CD14-positive monocyte (primary cell): ENCODE measurements around the gene TLCD4. TPM values are rescaled to one million over a fixed set of nuclear protein-coding genes. Genes with fewer than 3 reads are reported as not detected.
"Not testable (repeated sequence)": the region's sequence is repeated elsewhere in the genome, so short reads cannot be mapped to it uniquely, and the experiment has no call there.

Experiments
- DNase-seq, 3 donors: peaks; one replicate each; pipeline ENCODE4 v3.0.0-alpha.2; 2011 to 2022
- H2AFZ ChIP-seq: 2 replicates; pipeline ENCODE4 v1.6.0; 2012; ENCODE audit warnings: mild to moderate bottlenecking, low read depth, low read length, inconsistent platforms; ENCODE audit not compliant: insufficient read depth, poor library complexity, severe bottlenecking
- H3K27ac ChIP-seq, 2 donors: 1 replicate in 1 of 2; 2 replicates in 1 of 2; pipeline ENCODE4 v1.5.1; 2012 to 2013; ENCODE audit warnings: low read length in 2 of 2, control low read depth in 1 of 2, inconsistent platforms in 1 of 2, low read depth in 1 of 2, mild to moderate bottlenecking in 1 of 2
- H3K27me3 ChIP-seq, 2 donors: one replicate each; pipeline versions ENCODE4 v1.6.0 to v1.6.1; 2011 to 2013; ENCODE audit warnings: low read length in 2 of 2; ENCODE audit not compliant: control insufficient read depth in 2 of 2, insufficient read depth in 2 of 2
- H3K36me3 ChIP-seq, 2 donors: replicated peaks in 1 of 2; 1 replicate in 1 of 2; 2 replicates in 1 of 2; pipeline versions ENCODE4 v1.5.1 to v1.6.1; 2012 to 2013; ENCODE audit warnings: low read length in 2 of 2, control low read depth in 1 of 2, inconsistent platforms in 1 of 2, mild to moderate bottlenecking in 1 of 2; ENCODE audit not compliant: insufficient read depth in 2 of 2, control insufficient read depth in 1 of 2
- H3K4me1 ChIP-seq, 2 donors: 1 replicate in 1 of 2; 2 replicates in 1 of 2; pipeline versions ENCODE4 v1.5.1 to v1.6.1; 2012 to 2013; ENCODE audit warnings: low read length in 2 of 2, control low read depth in 1 of 2, inconsistent platforms in 1 of 2, mild to moderate bottlenecking in 1 of 2, moderate library complexity in 1 of 2; ENCODE audit not compliant: insufficient read depth in 2 of 2, control insufficient read depth in 1 of 2
- H3K4me2 ChIP-seq: replicated peaks from 2 replicates; pipeline ENCODE3; 2012; ENCODE audit warnings: low read length, moderate library complexity, mild to moderate bottlenecking; ENCODE audit not compliant: poor library complexity, severe bottlenecking; ENCODE audit errors: extremely low read depth
- H3K4me3 ChIP-seq, 3 experiments: fragments of 200-600 bp in 1 of 3; sonication (generic) in 1 of 3; replicated peaks in 1 of 3; 1 replicate in 2 of 3; 2 replicates in 1 of 3; pipeline ENCODE4 v1.5.1; 2011 to 2013; ENCODE audit warnings: low read length in 3 of 3, mild to moderate bottlenecking in 3 of 3, control low read depth in 2 of 3, low read depth in 2 of 3, inconsistent platforms in 1 of 3, moderate library complexity in 1 of 3
- H3K79me2 ChIP-seq: 2 replicates; pipeline ENCODE4 v1.6.0; 2012; ENCODE audit warnings: mild to moderate bottlenecking, control low read depth, inconsistent platforms, low read length, moderate library complexity; ENCODE audit not compliant: insufficient read depth
- H3K9ac ChIP-seq: 2 replicates; pipeline ENCODE4 v1.6.0; 2017; ENCODE audit warnings: low read length, mild to moderate bottlenecking; ENCODE audit not compliant: insufficient read depth, poor library complexity, severe bottlenecking
- H3K9me3 ChIP-seq, 2 donors: replicated peaks in 1 of 2; 1 replicate in 1 of 2; 2 replicates in 1 of 2; pipeline versions ENCODE4 v1.5.1 to v1.6.1; 2012 to 2013; ENCODE audit warnings: low read length in 2 of 2, control low read depth in 1 of 2; ENCODE audit not compliant: control insufficient read depth in 1 of 2, insufficient read depth in 1 of 2
- H4K20me1 ChIP-seq: 2 replicates; pipeline ENCODE4 v1.6.0; 2012; ENCODE audit warnings: mild to moderate bottlenecking, low read length, control low read depth, moderate library complexity; ENCODE audit not compliant: insufficient read depth
- H3K27ac Mint-ChIP-seq, 7 donors: one replicate each; pipeline ENCODE4 v1.8.0; 2020; ENCODE audit warnings: mild to moderate bottlenecking in 7 of 7, mixed read lengths in 7 of 7, moderate library complexity in 6 of 7, inconsistent platforms in 2 of 7
- H3K27me3 Mint-ChIP-seq, 3 donors: one replicate each; pipeline ENCODE4 v1.8.0; 2021 to 2022; ENCODE audit warnings: low read depth in 3 of 3, mild to moderate bottlenecking in 3 of 3, mixed read lengths in 3 of 3, moderate library complexity in 3 of 3, inconsistent platforms in 1 of 3
- H3K36me3 Mint-ChIP-seq, 2 donors: one replicate each; pipeline ENCODE4 v1.8.0; 2020; ENCODE audit warnings: mixed read lengths in 2 of 2, inconsistent platforms in 1 of 2, mild to moderate bottlenecking in 1 of 2
- H3K4me1 Mint-ChIP-seq: one replicate; pipeline ENCODE4 v1.8.0; 2020; ENCODE audit warnings: mild to moderate bottlenecking, mixed read lengths
- H3K4me3 Mint-ChIP-seq, 2 donors: one replicate each; pipeline ENCODE4 v1.8.0; 2020; ENCODE audit warnings: mild to moderate bottlenecking in 2 of 2, mixed read lengths in 2 of 2, moderate library complexity in 1 of 2
- H3K9me3 Mint-ChIP-seq, 7 donors: one replicate each; pipeline ENCODE4 v1.8.0; 2020 to 2022; ENCODE audit warnings: mixed read lengths in 7 of 7, mild to moderate bottlenecking in 6 of 7, moderate library complexity in 6 of 7, inconsistent platforms in 2 of 7
- WGBS: methylation state at CpG from one replicate; pipeline ENCODE4 v1.1.5; 2013; ENCODE audit warnings: missing lambda C conversion rate; ENCODE audit not compliant: insufficient coverage; 5-methylcytosine and 5-hydroxymethylcytosine counted together
- intact Hi-C, 2 donors: fragments of 100-400 bp; cut with micrococcal nuclease; formaldehyde crosslinking; loops; one replicate each; pipeline versions ENCODE4 v1.15.0 to v1.15.1; 2023
- polyA plus RNA-seq, 3 donors: library from polyadenylated mRNA; depleted of rRNA in 1 of 3; unstranded in 2 of 3; stranded (reverse) in 1 of 3; fragments of 300-500 nt in 2 of 3; fragments of >200 nt in 1 of 3; fragmentation: Illumina TruSeq in 2 of 3; gene quantifications; 1 replicate in 2 of 3; 2 replicates in 1 of 3; pipeline ENCODE4 v1.2.3, GENCODE V29; 2012 to 2021
- TF ChIP-seq, protein P1 (sequence below): fragments of 200-600 bp; IDR thresholded peaks from one replicate; pipeline ENCODE4 v1.8.0; 2022; ENCODE audit warnings: antibody characterized with exemption, mild to moderate bottlenecking

TLCD4 gene
- polyA plus RNA-seq, 3 donors: not detected

DNA sequence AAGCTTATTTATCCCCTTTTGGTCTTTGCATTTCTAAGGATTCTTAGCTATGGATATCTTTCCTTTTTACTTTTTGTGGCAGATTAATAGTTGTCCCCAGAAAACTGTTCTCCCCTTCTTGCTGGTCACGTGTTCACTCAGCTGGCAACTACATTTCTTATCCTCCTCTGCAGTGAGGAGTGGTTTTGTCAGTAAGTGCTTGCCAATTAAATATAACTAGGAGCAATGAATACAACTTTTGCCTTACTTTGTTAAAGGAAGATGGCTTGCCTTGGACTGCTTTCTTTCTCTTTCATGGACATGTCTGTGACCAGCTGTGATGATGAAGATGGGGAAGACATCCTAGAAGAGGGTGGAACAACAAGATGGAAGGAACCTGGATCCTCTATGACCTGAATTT lies 28.9 kb upstream of the TLCD4 start:
- no CpG with 5 or more reads among the region's 1 CpG for WGBS
- TF ChIP-seq, protein P1, sequence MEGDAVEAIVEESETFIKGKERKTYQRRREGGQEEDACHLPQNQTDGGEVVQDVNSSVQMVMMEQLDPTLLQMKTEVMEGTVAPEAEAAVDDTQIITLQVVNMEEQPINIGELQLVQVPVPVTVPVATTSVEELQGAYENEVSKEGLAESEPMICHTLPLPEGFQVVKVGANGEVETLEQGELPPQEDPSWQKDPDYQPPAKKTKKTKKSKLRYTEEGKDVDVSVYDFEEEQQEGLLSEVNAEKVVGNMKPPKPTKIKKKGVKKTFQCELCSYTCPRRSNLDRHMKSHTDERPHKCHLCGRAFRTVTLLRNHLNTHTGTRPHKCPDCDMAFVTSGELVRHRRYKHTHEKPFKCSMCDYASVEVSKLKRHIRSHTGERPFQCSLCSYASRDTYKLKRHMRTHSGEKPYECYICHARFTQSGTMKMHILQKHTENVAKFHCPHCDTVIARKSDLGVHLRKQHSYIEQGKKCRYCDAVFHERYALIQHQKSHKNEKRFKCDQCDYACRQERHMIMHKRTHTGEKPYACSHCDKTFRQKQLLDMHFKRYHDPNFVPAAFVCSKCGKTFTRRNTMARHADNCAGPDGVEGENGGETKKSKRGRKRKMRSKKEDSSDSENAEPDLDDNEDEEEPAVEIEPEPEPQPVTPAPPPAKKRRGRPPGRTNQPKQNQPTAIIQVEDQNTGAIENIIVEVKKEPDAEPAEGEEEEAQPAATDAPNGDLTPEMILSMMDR: no peak
- intact Hi-C loops: no loop called here
- H3K4me1 ChIP-seq: no peaks in the 10 kb centered on the region
- H3K4me2 ChIP-seq: no peak overlapping the region
- H3K4me3 ChIP-seq: no peak overlapping the region
- peaks cover 1 to 4% of the 10 kb centered on the region in 2 donors for H3K27me3 ChIP-seq
- peaks cover 3% of the 10 kb centered on the region for H3K4me1 Mint-ChIP-seq
- DNase-seq: no peak
- H3K79me2 ChIP-seq: no peaks in the 10 kb centered on the region
- H3K27me3 Mint-ChIP-seq: peaks cover 5 to 29% (median 9%) of the 10 kb centered on the region in 3 donors
- H3K4me3 Mint-ChIP-seq: no peak overlapping the region
- peaks cover 4 to 22% (median 8%) of the 10 kb centered on the region in 7 donors for H3K9me3 Mint-ChIP-seq
- H3K27ac Mint-ChIP-seq: no peak overlapping the region
- H2AFZ ChIP-seq: no peak overlapping the region
- H3K36me3 Mint-ChIP-seq: no peaks in the 10 kb centered on the region
- H3K9me3 ChIP-seq: peaks cover 0 to 8% of the 10 kb centered on the region in 2 donors
- no peaks in the 10 kb centered on the region for H4K20me1 ChIP-seq
- H3K27ac ChIP-seq: no peak overlapping the region
- H3K9ac ChIP-seq: no peak overlapping the region
- H3K36me3 ChIP-seq: no peaks in the 10 kb centered on the region

DNA sequence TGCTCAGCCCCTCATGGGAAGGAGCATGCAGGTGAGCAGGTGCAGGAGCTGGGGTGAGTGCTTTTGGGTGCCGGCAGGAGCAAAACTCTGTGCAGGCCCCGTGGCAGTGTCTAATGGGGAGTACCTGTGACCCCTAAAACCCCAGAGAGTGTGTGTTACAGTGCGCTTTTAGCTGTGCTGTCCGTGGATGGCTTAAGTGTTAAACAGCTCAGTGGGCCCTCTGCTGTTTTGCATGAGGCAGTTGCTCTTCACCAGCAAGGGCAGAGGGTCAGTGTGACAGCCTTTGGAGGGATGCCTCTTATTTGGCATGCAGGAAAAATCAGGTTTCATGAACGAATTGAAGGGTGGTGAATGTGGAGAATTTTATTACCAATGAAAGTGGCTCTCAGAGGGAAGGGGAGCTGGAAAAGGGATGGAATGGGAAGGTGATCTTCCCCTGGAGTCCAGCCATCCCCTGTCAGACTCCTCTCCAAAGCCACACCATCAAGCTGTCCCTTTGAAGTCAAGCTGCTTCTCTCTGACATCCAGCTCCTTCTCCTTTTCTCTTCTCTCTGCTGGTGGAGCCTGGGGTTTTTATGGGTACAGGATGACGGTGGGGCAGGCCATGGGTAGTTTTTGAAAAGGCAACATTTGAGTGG lies 27.4 kb upstream of the TLCD4 start:
- intact Hi-C loops: no loop called here
- peaks cover 0 to 2% of the 10 kb centered on the region in 2 donors for H3K27me3 ChIP-seq
- WGBS: 90% methylated on average over 5 of the region's 6 CpGs
- H3K9me3 ChIP-seq: peaks cover 0 to 8% of the 10 kb centered on the region in 2 donors
- no peak overlapping the region for H3K27ac ChIP-seq
- H3K27ac Mint-ChIP-seq: no peak overlapping the region
- no peaks in the 10 kb centered on the region for H3K4me1 ChIP-seq
- no peak overlapping the region for H3K4me3 Mint-ChIP-seq
- no peaks in the 10 kb centered on the region for H4K20me1 ChIP-seq
- H3K36me3 Mint-ChIP-seq: no peaks in the 10 kb centered on the region
- H2AFZ ChIP-seq: no peak overlapping the region
- H3K36me3 ChIP-seq: no peaks in the 10 kb centered on the region
- DNase-seq: no peak
- H3K79me2 ChIP-seq: no peaks in the 10 kb centered on the region
- H3K27me3 Mint-ChIP-seq: peaks cover 5 to 24% (median 8%) of the 10 kb centered on the region in 3 donors
- peaks cover 3% of the 10 kb centered on the region for H3K4me1 Mint-ChIP-seq
- TF ChIP-seq, protein P1: no peak
- no peak overlapping the region for H3K4me2 ChIP-seq
- H3K9ac ChIP-seq: no peak overlapping the region
- peaks cover 4 to 22% (median 8%) of the 10 kb centered on the region in 7 donors for H3K9me3 Mint-ChIP-seq
- no peak overlapping the region for H3K4me3 ChIP-seq

DNA sequence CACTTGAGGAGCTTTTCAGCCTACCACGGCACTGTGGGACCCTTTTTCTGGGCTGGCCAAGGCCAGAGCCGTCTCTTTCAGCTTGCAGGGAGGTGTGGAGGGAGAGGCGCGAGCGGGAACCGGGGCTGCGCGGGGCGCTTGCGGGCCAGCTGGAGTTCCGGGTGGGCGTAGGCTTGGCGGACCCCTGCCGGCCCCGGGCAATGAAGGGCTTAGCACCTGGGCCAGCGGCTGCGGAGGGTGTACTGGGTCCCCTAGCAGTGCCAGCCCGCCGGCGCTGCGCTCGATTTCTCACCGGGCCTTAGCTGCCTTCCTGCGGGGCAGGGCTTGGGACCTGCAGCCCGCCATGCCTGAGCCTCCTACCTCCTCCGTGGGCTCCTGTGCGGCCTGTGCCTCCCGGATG lies 25.9 kb upstream of the TLCD4 start:
- DNase-seq, H3K4me2 ChIP-seq, H3K27ac ChIP-seq, H3K36me3 Mint-ChIP-seq, H4K20me1 ChIP-seq, H3K36me3 ChIP-seq, H3K79me2 ChIP-seq, intact Hi-C loops, H3K27ac Mint-ChIP-seq, H3K4me3 ChIP-seq, H3K27me3 ChIP-seq, H3K9me3 ChIP-seq, H2AFZ ChIP-seq, H3K4me3 Mint-ChIP-seq, H3K9ac ChIP-seq: not testable (repeated sequence)
- 73% methylated on average over 28 of the region's 28 CpGs for WGBS
- H3K4me1 ChIP-seq: peaks cover 10 to 11% of the 10 kb centered on the region in 2 donors
- Mint-ChIP-seq H3K4me1 (peaks cover 11% of the 10 kb centered on the region), H3K27me3 (peaks cover 5 to 24% (median 8%) of the 10 kb centered on the region in 3 donors), H3K9me3 (peaks cover 4 to 22% (median 8%) of the 10 kb centered on the region in 7 donors)
